NCI-H1092 (cell line): ENCODE results near the gene TOMM70.
A peak's percentile ranks its signal among the peaks of the same experiment; 100 is the strongest.

ENCODE experiments used
- DNase-seq: peaks from one replicate; lab custom pipeline; 2025; lab: John Stamatoyannopoulos, UW

The TOMM70 gene

DNA sequence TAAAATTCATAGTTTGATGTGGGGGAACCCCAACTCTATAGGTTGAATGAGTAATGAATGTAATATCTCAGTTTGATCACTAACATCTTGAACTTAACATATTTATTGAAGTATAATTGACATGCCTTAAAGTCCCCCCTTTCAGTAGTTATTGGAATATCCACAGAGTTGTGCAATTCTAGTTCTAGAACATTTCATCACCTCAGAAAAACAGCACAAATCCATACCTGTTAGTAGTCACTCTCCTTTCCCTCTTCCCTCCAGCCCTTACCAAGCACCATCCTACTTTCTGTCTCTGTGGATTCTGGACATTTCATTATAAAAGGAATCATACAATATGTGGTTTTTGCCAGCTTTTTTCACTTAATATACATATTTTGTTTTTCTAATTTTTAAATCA, 75.1 kb downstream of the TOMM70 start:
- DNase-seq: no peak

DNA sequence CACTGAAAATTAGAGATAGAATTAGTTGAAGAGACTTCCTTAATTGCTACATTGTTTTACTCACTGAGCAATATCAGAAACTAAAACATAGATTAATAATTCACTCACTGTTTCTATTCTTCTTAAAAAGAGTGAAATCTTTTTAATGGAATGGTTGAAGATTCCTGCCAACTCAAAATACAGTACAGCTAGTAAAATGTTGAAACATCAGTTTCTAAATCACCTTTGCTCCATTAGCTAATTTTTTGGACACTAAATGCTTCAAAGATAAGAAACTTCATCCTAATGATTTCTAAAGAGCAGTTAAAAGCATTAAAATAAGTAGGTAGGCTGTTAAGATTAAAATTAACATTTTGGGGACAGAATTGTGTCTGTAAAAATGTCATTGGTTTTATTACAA, 76.8 kb downstream of the TOMM70 start:
- no peak for DNase-seq

GRCh38 chr3:100319951-100320350, 80.9 kb downstream of the TOMM70 start:
- no peak for DNase-seq

GRCh38 chr3:100317912-100318311, 83.0 kb downstream of the TOMM70 start:
- no peak for DNase-seq

- DNase-seq: peak; percentile 5
Observed at GRCh38 chr3:100316641-100317069, 84.2 kb downstream of the TOMM70 start.
